ENCODE measurements around the gene TFB1M.
A peak's percentile ranks its signal among the peaks of the same experiment; 100 is the strongest.
"Not testable (repeated sequence)": the region's sequence is repeated elsewhere in the genome, so short reads cannot be mapped to it uniquely, and the experiment has no call there.

TFB1M gene

DNA sequence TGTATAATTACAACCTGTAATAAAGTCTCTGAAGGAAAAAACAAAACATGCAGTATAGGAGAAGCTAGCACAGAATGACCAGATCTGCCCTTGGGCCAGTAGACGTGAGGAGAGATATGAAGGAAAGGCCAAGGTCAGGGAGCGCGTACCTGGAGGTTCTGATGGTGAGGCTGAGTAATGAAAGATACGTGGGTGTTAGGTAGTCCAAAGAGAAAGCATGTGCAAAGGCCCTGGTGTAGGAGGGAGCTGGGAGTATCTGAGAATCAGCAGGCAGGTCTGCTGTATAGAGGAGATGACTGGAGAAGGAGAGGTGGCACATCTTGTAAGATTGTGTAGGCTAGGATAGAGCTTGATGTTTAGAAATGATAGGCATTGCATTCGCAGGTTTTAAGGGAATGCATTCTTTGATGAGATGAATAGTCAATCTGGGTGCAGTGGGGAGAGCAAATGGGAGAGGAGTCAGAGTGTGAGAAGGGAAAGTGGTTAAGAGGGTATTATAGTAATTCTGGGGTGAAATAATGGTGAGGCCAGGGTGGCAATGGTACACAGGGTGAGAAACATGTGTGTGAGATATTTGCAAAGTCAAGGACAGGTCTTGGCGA lies 15.9 kb upstream of the TFB1M start:
- DNase-seq (ENCODE audit: low read depth in 2 of 2, low spot score in 1 of 2): no peak

DNA sequence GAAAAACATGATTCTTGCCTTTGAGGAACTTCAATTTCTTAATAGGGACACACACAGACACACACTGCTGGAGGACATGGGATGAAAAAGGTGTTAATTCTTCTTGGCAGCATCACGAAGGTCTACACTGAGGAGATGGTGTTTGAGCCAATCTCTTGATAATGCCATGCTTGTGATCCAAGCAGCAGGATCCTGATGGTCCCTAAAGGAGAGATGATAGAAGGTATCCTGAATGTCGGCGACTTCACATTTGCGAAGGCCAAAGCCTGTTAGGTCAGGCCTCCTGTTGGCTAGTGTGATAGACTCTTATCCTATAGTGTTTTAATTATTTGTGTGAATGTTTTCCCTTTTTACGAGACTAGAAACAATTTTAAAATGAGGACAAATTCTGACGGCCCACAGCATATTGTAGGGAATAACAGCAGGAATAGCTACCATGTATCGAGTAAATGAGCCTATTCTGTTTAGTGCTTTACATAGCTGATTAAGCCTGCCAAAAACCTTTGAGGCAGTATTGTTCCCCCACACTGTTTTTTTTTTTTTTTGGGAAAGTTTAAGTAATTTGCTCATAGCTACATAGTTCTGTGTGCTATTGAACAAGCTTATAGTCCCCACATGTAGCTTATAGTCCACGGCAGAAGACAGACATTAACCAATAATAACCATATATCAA lies 15.3 kb upstream of the TFB1M start:
- no peak for DNase-seq (ENCODE audit: low read depth in 2 of 2, low spot score in 1 of 2)

DNA sequence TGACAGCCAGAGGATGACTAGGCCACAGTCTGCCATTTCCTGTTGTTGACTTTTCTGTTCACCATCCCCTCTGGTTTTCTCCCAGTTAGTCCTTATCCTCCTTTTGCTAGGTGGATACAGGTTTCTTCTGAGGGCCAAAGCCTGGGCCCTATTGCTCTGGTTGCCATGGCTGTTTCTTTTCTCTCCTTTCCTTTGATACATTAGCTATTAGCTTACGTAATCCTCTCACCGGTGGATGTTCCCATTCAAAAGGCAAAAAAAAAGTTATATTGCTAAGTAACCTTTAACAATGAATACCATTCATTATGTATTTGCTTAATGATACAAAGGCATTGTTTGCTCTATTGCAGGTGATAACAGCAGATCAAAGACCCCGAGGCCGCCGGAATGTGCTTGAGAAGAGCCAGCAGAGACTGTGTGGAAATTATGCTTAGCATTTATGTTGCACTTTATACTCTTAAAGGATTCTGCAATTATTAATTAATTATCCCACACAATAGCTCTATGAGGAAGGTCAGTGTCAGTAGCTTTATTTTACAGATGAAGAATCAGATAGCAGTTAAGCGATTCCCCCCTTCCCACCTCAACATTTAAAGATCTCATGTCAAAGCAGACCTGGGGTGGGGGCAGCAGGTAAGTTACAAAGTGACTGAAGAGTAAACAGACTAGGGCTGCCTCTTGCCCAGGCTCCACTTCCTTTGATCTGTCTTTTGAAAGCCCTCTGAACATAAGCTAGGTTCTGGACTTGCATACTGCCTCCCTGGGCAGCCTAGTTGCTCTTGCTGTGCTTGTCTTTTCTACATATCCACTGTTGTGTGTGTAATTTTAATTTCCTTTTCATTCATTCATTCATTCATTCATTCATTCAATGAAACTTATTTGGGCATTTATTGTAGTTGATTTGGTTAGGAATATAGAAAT lies 14.5 kb upstream of the TFB1M start:
- DNase-seq (ENCODE audit: low read depth in 2 of 2, low spot score in 1 of 2): no peak

DNA sequence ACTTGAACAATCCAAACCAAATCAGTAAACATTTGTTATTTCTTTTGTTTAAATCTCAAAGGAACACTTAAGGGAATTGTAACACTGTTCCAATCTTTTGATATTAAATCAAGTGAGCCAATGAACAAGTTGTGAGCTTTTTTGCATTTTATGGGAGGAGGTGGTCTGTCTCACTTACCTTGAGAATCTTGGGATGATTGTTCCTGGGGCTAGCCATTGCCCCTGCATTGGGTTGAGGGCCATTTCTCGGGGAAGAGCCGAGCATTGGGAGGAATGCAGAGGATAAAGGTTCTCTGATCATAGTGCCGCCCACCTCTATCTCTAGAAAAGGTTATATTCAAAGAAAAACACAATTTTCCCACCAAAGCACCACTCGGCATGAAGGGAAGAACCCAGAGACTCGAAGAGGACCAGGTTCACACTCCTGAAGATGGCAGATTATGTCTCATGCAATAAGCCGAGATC lies 13.8 kb upstream of the TFB1M start:
- no peak for DNase-seq (ENCODE audit: low read depth in 2 of 2, low spot score in 1 of 2)

DNA sequence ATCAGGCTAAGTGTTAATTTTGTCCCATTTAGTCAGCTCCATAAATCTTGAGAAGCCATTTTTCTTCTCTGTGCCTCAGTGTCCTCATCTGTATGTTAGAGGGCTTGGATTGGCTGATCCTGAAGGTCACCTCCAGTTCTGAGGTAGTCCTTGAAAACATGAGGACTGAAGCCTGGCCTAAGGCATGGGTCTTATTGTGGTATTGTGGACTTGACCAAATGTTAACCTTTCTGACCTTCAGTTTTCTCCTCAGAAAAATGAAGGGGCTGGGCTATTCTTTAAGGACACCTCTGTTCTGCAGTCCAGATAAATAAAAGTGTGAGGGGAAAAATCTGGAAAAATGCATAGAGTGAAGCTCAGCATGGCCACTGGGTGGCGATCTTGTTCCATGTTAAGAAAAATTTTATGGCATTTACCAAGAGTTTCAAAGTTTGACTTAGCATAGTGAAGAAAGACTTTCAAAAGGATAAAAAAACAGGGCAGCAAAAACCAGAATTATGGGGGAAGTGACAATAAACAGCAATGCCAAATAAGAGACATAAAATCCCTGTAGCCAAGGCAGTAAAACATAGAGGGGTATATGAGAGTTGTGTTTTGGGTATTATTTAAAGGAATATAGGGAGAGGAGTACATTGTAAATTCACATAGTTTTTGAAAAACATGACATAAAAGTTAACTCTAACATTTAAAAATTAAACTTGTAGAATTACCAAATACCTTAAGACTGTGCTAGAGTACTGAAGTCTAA lies 13.2 kb upstream of the TFB1M start:
- peak; percentile 31 to 50 for DNase-seq (ENCODE audit: low read depth in 2 of 2, low spot score in 1 of 2)

DNA sequence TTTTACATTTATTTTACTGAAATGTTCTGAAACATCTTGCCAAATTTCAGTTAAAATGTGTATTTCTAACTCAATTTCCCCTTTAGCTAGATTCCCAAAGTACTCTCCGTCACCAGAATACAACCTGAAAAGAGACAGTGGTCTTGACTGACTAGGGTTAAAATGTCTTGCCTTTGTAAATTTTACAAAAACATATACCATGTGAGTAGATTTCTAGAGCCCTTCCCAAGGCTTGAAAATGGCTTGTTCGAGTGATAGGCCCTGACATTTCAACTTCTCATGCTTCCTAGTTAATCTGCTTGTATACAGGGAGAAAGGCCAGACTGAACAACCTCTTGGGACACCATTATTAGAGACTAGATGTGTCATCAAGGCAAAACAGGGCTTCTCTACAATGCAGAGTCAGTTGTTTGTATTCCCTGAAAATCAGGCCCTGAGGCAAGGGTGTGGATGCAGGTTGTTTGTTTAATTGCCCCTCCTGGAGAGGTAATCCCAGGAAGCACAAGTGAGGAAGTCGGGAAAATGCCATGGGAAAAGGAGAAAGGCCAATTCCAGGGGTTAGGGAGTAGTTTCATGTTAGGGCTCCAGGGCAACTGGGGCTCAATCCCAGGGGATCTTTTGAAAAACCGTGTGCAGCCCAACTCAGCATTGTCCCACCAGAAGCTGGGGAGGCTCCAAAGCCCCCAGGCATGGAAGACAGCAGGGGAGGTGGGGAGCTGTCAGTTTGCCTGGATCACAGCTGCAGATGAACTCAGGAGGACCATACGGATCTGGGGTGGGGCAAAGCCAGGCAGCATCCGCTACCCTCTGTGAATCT lies 11.6 kb upstream of the TFB1M start:
- no peak for DNase-seq (ENCODE audit: low read depth in 2 of 2, low spot score in 1 of 2)

DNA sequence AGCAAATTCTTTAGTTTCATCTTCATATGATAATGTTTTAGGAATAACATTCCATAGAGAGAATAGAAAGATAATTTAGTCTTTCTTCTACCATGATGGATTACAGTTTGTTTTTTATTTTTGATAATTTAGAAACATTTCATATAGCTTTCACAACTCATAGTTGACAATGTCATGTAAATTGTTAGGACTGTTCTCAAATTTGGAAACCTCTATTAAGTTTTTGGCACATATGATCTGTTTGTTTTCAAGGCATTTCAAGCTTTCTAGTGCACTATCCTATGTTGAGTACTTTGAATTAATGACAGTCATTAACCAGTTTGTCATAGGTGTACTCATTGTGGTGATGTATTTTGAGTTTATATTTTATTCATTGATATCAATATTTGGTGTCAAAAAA lies 10.7 kb upstream of the TFB1M start:
- DNase-seq (ENCODE audit: low read depth in 2 of 2, low spot score in 1 of 2): no peak

DNA sequence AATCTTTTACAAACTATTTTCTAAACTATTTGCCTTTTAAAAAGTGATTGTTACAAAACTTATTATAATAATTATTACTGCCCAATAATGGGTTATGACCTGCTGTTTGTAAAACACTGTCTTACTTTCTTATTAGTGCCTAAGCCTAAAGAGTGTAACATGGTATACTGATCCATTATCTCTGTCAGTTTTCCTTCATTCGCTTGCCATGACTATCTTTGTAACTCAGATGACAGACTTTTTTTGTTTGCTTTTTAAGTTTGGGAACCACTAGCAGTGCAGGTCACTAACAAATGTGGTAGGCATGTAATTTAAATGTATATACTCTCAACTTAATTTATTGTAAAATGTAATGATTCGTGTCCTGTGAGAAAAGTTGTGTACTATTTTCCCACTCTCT lies 9.9 kb upstream of the TFB1M start:
- DNase-seq (ENCODE audit: low read depth in 2 of 2, low spot score in 1 of 2): no peak

DNA sequence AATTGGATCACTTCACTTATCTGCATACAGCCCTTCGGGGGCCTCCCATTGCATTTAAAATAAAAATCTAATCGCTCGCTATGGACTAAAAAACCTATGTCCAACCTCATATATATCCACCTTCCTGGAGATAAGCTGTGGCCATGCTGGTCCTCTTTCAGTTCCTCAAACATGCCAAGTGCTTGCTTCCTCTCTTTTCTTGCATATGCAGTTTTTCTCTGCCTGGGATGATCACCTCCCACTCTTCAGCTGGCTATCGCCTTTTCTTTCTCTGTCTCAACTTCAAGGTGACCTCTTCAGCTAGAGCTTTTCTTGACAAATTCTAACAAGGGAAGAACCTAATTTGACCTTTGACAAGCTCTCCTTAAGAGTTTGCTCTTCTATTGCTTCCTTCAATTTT lies 5.6 kb upstream of the TFB1M start:
- DNase-seq (ENCODE audit: low read depth in 2 of 2, low spot score in 1 of 2): no peak

DNA sequence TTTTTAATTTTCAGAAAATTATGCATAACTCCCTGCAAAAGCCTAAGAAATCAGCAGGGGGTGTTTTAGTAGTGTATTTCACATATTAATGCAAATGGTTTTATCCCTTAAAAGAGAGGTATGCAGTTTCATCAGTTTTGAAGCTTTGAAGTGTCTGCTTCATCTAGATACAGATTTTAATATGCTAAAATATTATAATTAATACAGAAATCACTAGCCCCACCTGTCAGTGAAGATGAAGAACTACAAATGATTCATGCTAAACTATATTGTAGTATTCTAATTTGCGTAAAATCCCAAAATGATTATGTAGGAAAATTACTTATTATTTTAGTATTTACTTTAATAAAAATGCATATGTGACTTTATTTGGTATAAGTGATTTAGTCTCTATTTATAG lies 2.9 kb upstream of the TFB1M start:
- no peak for DNase-seq (ENCODE audit: low read depth in 2 of 2, low spot score in 1 of 2)

DNA sequence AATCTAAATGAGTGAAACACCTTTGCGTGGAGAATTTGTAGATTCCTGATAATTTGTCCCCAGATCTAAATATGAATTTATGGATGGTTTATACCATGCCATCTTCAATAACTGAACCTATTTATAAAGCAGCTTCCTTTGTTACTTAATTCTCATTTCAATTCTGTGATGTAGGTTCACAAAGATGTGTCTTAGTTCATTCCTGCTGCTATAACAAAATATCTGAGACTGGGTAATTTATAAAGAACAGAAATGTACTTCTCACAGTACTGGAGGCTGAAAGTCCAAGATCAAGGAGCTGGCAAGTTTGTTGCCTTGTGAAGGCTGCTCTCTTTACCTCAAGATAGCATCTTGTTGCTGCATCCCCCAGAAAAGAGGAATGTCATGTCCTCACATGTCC lies 2.1 kb upstream of the TFB1M start:
- no peak for DNase-seq (ENCODE audit: low read depth in 2 of 2, low spot score in 1 of 2)

DNA sequence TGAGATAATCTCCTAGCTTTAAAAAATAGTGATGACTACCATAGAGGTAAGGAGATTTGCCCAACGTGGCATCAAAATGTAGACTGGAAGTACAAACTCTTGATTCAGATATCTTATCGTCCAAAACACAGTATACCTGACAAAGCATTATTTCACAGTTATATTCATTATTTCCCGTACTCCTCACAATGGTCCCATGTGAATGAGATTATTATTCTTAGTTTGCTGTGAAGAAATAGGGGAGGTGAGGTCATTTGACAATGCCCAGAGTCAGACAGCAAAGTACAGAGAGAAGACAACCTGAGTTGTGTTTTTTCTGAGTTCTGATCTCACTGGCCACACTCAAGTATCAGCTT lies 1.2 kb upstream of the TFB1M start:
- no peak for DNase-seq (ENCODE audit: low read depth in 2 of 2, low spot score in 1 of 2)

DNA sequence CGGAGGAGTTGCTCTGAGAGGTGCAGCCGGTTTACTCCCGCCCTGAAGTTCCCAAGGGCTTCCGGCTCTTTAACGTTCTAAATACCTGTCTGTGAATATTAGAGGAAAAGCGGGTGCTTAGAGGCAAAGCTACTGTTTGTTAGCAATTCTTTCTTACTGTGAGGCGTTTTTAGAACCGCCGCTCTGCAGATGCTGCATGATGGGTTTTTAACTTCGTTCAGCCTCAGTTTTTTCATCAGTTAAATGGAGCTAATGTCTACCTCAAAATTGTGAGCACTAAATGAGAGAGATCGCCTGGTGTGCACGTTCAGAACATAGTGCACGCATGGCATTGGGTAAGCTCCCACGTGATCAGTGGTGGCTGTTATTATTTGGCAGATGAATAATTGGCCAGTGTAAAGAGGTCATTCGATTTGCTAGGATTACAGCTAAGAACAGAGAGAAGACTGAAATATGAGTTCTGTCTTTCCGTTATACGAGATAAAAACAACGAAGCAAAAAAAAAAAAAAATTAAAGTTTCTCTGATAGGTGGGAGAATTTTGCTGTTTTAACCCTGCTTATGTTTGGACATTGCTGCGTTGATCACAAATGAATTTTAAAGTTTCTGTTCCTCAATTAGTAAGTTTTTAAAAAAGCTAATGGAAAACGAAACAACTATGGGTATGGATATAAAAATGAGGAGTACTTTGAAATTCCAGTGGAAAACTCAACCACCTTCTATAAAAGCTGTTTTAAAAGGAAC lies 660 bp upstream of the TFB1M start:
- peak; percentile 16 to 17 for DNase-seq (ENCODE audit: low read depth in 2 of 2, low spot score in 1 of 2)

DNA sequence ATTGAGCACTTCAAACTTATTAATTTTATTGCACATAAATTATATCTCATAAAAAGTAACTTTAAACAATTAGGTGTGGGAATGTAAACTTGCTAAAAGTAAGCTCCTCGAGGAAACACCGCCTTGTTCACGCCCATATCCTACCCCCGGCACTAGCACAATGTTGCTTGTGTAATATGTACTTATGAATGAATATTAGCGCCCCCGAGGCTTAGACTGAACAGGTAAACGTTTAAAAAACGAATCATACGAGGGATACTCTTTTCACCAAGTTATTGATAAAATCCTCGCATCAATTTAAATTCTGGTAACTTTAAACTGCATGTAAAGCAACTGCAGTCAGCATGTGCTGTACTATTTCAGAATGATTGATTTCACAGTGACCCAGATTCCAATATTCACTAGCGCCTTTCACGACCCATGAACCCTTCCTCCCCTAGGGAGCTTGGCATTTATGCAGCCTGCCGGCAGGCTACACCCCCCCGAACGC lies 637 bp downstream of the TFB1M start:
- DNase-seq (ENCODE audit: low read depth in 2 of 2, low spot score in 1 of 2): no peak

DNA sequence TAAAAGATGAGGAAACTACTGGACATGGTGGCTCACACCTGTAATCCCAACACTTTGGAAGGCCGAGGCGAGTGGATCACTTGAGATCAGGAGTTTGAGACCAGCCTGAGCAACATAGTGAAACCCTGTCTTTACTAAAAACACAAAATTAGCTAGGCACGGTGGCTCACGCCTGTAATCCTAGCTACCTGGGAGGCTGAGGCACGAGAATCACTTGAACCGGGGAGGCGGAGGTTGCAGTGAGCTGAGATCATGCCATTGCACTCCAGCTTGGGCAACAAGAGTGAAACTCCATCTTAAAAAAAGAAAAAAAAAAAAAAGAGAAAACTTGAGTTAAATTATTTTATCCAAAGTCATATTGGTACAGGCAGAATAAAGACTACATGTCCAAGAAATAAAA lies 1.3 kb downstream of the TFB1M start:
- not testable (repeated sequence) for DNase-seq (ENCODE audit: low read depth in 2 of 2, low spot score in 1 of 2)

DNA sequence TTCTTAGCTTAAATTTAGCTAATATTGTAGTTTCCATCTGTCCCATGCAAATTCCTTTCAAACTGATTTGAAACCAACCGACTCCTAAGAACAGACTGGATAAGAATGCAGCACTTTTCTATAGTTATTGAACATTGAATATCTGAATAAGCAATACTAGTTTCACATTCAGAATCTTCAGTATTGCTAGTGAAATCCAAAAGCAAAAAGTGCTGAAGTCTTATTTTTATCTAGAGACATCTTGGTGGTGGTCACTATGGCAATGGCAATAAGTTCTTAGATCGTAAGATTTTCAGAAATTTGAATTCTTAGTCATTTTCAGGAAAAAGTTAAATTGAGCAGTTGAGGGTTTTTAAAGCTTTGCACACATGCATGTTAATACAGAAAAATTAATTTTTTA lies 2.7 kb downstream of the TFB1M start:
- no peak for DNase-seq (ENCODE audit: low read depth in 2 of 2, low spot score in 1 of 2)

DNA sequence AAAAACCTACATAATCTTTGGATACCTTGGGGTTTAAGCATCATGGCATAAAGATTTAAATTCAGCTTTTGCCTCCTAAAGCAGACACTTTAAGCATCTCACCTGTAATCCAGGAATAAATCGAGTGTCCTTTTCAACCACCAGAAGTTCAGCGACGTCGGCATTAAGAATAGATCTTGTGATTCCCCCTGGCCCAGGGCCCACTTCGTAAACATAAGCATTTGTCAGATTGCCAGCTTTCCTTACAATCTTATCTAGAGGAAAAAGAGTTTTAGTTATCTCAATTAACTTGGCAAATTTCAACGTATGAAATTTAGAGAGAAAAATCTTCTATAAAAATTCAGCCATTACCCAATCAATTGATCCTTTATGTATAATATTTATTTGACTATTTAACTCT lies 3.2 kb downstream of the TFB1M start:
- no peak for DNase-seq (ENCODE audit: low read depth in 2 of 2, low spot score in 1 of 2)

DNA sequence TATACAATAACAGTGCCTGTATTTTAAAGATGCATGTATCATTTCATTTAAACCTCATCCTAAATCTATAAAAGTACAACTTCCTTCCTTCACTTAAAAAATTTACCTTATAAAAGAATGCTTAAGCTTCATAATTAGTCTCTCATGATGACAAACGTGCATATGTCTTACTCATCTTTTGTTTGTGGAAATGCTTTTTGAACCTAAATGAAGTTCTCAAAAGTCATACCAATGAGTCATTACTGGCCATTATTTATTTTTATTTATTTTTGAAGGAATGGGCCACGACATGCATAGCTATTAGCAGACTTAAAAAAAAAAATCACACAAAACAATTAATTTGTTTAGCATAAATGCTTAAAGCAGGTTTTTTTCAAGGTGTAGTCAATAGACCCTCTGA lies 3.7 kb downstream of the TFB1M start:
- no peak for DNase-seq (ENCODE audit: low read depth in 2 of 2, low spot score in 1 of 2)

DNA sequence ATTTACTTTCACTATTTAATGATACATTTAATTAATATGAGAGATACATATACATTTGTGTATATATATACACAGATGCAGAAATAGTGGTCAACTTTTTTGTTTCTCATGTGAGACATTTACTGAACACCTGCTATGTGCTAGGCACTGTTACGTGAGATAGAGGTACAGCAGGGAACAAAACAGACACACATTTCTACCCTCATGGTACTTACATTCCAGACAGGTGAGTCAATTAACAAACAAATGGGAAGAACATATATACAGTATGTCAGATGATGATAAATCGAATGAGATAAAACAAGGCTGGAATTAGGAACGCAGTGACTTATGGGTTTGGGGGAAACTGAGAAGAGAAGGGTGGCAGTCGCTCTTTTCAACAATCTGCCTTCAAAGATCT lies 5.1 kb downstream of the TFB1M start:
- DNase-seq (ENCODE audit: low read depth in 2 of 2, low spot score in 1 of 2): no peak

DNA sequence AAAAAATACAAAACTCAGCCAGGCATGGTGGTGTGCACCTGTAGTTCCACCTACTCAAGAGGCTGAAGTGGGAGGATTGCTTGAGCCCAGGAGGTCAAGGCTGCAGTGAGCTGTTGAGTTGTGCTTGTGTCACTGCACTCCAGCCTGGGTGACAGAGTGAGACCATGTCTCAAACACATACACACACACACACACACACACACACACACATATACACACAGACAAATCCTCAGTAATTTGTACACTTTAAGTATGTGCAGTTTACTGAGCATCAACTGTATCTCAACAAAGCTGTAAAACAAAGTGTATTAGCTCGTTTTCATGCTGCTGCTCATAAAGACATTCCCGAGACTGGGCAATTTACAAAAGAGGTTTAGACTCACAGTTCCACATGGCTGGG lies 7.3 kb downstream of the TFB1M start:
- no peak for DNase-seq (ENCODE audit: low read depth in 2 of 2, low spot score in 1 of 2)

Measured in stimulated activated CD8-positive, alpha-beta memory T cell treated with anti-CD3 and anti-CD28 coated beads, Interleukin-4, amount 100 ng/mL, for 4 hours (primary cell).